IPS-NIHi7 (cell line): ENCODE results near the gene BUB1B.

Experiments
- DNase-seq: peaks from one replicate; pipeline ENCODE4 v3.0.0; 2012; ENCODE audit warnings: mixed read lengths; ENCODE audit errors: extremely low spot score

The BUB1B gene

DNA sequence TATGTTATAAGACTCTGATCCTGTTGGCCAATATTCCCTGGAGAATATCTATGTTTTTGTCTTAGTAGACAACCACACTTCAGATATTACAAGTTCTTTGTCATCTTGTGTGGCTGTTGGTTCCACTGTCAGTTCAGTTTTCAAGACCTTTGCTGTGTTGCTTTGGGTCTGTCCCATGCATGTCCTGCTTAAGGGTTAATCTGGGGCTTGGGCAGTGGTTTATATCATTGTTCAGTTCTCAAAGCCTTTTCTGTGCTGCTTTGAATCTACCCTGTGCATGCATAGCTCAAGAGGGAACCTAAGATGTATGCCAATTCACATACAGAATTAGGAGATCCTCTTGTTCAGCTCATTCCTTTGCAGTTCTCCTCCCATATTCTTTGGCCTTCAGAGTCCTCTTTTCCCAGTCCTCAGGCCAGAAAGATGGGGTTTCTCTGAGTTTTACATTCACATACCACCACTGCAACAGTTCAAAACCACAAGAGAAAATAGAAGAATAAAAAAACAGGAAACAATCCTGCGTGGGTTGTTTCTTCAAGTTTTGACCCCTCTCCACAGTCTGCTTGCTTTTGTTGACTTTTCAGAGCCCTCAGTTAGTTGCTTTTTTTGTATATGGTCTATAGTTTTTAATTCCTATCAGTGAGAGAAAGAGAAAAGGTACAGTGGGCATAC, 21.6 kb downstream of the BUB1B start:
- no peak for DNase-seq

DNA sequence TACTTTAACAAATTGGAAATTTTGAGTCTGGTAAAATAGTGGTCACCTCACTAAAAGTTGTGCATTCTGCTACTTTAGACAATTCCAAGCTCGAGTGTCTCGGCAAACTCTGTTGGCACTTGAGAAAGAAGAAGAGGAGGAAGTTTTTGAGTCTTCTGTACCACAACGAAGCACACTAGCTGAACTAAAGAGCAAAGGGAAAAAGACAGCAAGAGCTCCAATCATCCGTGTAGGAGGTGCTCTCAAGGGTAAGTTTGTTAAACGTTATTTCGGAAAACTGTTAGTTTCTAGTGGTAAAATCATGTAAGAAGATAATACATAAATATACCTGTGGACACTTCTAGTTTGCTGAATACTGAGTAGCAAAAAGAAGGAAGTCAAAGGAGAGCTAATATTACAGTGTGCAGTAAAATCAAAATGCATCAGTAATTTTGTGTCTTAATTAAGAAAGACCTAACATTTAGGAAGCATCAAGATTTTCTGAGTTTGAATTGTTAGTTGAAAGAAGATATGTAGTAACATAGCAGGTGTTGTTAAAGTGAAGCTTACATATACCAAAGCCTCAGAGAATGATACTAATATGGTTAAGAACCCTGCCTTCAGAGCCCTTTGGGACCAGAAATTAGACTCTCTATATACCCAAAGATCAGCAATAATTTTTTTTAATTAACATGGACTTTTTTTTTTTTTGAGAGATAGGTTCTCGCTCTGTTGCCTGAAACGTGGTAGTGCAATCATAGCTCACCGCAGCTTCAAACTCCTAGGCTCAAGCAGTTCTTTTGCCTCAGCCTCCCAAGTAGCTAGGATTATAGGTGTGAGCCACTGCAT, 23.0 kb downstream of the BUB1B start:
- no peak for DNase-seq

- DNase-seq, result no peak
These were observed 29.7 kb downstream of the BUB1B start for GRCh38 chr15:40190591-40190990.

DNA sequence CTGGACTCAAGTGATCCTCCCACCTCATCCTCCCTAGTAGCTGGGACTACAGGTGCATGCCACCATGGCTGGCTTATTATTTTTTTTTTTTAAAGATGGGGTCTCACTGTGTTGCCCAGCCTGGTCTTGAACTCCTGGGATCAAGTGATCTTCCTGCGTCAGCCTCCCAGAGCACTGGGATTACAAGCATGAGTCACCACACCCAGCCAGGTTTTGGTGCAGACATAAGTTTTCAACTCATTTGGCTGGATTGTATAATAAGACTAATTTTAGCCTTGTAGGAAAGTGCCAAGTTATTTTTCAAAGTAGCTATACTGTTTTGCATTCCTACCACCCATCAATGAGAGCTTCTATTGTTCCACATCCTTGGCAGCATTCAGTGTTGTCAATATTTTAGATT, 32.1 kb downstream of the BUB1B start:
- no peak for DNase-seq

DNA sequence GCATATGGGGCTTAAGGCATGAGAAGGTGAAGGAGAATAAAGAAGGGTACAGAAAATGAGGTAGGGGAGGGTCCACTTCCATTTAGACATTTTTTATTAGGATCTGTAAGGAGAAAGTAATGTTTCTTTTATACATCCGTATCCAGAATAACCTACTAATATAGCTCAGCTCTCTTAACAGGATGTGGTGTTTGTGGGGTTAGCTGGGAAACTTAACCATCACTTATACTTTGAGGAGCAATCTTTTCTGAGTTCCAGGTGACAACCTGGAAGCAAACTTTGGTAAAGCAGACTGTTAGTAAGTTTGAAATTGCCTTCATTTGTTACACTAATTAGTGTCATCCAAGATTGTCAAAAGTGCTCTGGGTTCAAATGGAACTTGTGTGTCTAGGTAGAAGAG, 36.6 kb downstream of the BUB1B start:
- DNase-seq, result no peak

DNA sequence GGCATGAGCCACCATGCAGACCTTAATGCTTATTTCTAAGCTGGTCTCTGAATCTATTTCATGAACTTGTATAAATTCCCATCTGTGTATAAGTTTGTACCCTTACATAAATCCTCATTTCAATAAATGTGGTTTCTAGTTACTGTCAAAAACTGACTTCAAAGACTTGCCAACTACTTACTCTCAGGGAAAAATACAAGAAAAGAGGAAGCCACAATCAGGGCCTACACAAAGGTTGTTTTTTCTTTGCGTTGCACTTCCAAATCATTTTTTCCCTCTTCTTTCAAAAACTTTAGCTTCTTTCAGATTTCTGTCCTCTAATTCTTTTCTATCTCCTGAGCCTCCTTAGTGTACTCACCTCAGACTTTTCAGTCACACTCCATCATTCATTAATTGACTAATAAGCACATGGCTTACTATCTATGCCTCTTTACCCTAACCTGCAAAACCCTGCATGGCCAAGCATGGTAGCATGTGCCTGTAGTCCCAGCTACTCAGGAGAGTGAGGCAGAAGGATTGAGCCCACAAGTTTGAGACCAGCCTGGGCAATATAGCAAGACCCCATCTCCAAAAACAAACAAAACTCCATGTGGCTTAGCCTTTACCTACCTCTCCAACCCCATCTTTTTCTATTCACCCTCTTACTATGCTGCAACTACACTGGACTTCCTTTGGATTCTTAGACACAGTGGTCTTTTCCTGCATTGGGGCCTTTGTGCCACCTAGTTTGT, 37.7 kb downstream of the BUB1B start:
- no peak for DNase-seq

DNA sequence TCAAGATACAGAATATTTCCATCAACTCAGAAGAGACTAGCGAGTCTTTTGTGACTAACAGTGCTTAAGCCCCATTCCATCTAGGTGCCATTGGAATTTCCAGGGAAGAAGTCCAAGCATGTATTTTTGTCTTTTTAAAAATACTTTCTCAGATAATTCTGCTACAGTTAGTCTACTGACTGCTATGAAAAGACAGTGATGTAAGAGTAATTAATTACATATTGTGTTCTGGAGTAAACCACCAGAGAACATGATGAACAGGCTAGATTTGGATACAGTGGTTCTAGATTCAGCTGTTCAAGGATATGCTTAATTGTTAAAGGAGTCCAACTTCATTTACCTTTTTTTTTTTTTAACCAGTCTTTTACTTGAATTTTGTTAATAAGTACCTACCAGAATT, 43.2 kb downstream of the BUB1B start:
- no peak for DNase-seq

- peak; percentile 76 for DNase-seq
These were observed 56.4 kb downstream of the BUB1B start for GRCh38 chr15:40217166-40217824.

- no peak for DNase-seq
These were observed 58.9 kb downstream of the BUB1B start for GRCh38 chr15:40219801-40220200.

DNA sequence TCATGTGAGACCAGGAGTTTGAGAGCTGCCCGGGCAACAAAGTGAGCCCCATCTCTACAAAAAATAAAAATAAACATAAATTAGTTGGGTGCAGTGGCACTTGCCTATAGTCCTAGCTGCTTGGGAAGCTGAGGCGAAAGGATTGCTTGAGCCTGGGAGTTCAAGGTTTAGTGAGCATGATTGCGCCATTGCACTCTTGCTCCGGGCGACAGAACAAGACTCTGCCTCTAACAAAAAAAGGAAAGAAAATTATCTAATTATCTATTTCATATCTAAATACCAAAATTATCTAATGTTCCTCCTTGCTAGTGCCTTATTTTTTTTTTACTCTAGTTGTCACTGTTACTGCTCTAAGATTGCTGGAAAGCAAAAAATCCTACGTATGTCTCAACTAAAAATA, 61.3 kb downstream of the BUB1B start:
- no peak for DNase-seq

- DNase-seq, result no peak
These were observed 65.9 kb downstream of the BUB1B start for GRCh38 chr15:40226736-40227135.

- DNase-seq, result no peak
These were observed 68.4 kb downstream of the BUB1B start for GRCh38 chr15:40229316-40229715.

DNA sequence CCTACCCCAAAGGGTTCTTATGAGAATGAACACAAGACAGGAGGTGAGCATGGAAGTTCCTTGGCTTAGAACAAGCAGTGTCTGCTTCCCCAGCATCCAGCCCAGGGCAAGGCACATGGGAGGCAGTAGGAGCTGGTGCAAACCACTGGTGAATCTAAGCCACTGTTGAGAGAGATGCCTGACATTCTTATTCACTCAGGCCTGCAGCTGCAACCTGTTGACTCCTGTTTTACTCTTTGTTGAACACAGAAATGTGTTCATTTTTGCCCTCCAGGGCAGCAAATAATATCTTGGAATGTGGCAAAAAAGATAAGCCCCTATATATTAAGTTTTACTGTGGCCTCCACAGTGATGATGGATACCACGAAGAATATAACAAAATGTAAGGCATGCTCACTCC, 69.1 kb downstream of the BUB1B start:
- DNase-seq, result no peak

GRCh38 chr15:40232625-40233070, 71.8 kb downstream of the BUB1B start:
- DNase-seq, result no peak

- DNase-seq, result no peak
These were observed 73.1 kb downstream of the BUB1B start for GRCh38 chr15:40233727-40234577.

DNA sequence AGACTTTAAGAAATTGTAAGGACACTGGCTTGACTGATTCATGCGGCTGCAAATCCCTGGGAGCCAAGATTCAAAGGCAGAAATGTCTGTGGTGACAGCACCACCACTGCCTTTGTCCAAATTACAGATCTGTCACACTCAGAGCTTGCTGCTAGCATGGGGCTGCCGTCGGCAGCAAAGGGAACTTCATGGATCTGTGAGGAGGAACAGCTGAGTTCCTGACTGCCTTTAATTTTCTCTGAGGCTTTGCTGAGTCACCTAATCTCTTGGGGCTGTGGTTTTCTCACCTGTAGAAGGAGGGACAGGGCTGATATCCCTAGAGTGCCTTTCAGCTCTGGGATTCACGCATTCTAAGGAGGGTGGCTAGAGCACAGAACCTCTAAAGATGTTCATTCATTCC, 73.9 kb downstream of the BUB1B start:
- DNase-seq, result no peak

- DNase-seq, result no peak
These were observed 74.5 kb downstream of the BUB1B start for GRCh38 chr15:40235201-40235885.

- DNase-seq, result peak; percentile 94
These were observed 77.9 kb downstream of the BUB1B start, which contains the start of gene PAK6 for GRCh38 chr15:40238532-40239403. TSS of gene PAK6 (plus strand) at chr15:40239063. CDS start at chr15:40264786, 25,723 bp downstream.

- no peak for DNase-seq
These were observed 78.5 kb downstream of the BUB1B start for GRCh38 chr15:40239404-40239692.
